KMS-11 (cell line): ENCODE results near the gene ZNF205.

Experiments
- H2AFZ ChIP-seq: fragments of 200-600 bp; sonication (generic); 2 replicates; pipeline ENCODE4 v1.6.1; 2016; ENCODE audit warnings: antibody characterized with exemption, mixed run types, low read depth
- H3K27ac ChIP-seq: fragments of 200-600 bp; sonication (generic); 2 replicates; pipeline ENCODE4 v1.6.1; 2016; ENCODE audit warnings: mild to moderate bottlenecking, mixed run types
- H3K27me3 ChIP-seq: fragments of 200-600 bp; sonication (generic); 2 replicates; pipeline ENCODE4 v1.6.1; 2017; ENCODE audit warnings: mild to moderate bottlenecking, low read depth, mixed run types, moderate library complexity; ENCODE audit not compliant: insufficient read depth
- H3K36me3 ChIP-seq: fragments of 200-600 bp; sonication (generic); 2 replicates; pipeline ENCODE4 v1.6.1; 2017; ENCODE audit warnings: mild to moderate bottlenecking, mixed run types; ENCODE audit not compliant: insufficient read depth
- H3K4me1 ChIP-seq: fragments of 200-600 bp; sonication (generic); 2 replicates; pipeline ENCODE4 v1.6.1; 2016; ENCODE audit warnings: mild to moderate bottlenecking, low read depth, mixed run types; ENCODE audit not compliant: poor library complexity, severe bottlenecking
- H3K4me2 ChIP-seq: fragments of 200-600 bp; sonication (generic); 2 replicates; pipeline ENCODE4 v1.7.0; 2016; ENCODE audit warnings: mild to moderate bottlenecking, mixed run types
- H3K4me3 ChIP-seq: fragments of 200-600 bp; sonication (generic); IDR thresholded peaks from 2 replicates; pipeline ENCODE4 v1.6.1; 2017; ENCODE audit warnings: low read depth, low read length, mixed read lengths; ENCODE audit not compliant: insufficient read depth
- H3K79me2 ChIP-seq: fragments of 200-600 bp; sonication (generic); 2 replicates; pipeline ENCODE4 v1.6.1; 2016; ENCODE audit warnings: low read depth, mixed run types; ENCODE audit not compliant: insufficient read depth
- H3K9ac ChIP-seq: fragments of 200-600 bp; sonication (generic); 2 replicates; pipeline ENCODE4 v1.6.1; 2016; ENCODE audit warnings: mild to moderate bottlenecking, mixed run types
- H4K20me1 ChIP-seq: fragments of 200-600 bp; sonication (generic); 2 replicates; pipeline ENCODE4 v1.6.1; 2016; ENCODE audit warnings: mild to moderate bottlenecking, mixed run types; ENCODE audit not compliant: insufficient read depth
- TF ChIP-seq, protein P1 (sequence below): fragments of 200-600 bp; sonication (generic); conservative IDR thresholded peaks from 2 replicates; pipeline ENCODE4 v1.6.1; 2017; ENCODE audit warnings: low read depth, mild to moderate bottlenecking, antibody characterized with exemption, low read length, moderate library complexity, mixed read lengths

Gene ZNF205

DNA sequence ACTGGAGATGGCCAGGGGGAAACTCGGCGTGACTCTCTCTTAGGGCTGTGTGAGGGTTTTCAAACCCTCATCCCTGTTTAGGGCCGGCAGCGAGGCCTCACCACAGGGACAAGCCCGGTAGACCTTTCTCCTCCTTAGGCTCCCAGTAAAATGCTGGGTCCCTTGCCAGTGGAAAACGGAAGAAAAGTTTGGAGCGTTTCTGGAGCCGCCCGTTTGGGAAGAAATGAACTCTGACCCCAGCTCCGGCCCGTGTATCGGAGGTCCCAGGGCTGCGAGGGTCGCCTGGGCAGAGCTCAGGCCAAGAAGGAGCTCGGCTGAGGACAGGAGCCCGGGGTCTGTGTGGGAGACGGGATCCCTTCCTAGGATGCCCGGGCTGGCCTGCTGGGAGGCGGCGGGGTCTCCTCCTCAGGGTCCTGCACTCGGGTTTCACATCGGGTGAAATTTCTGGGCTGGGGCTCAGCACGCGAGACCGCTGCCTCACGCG, 45.7 kb downstream of the ZNF205 start:
- Histone ChIP-seq H3K4me3 (no peak overlapping the region), H3K79me2 (no peaks in the 10 kb centered on the region), H2AFZ (peak overlapping the region; percentile 77; the same call in 1 of the 2 replicates), H3K36me3 (no peaks in the 10 kb centered on the region), H3K27me3 (no peaks in the 10 kb centered on the region), H4K20me1 (no peaks in the 10 kb centered on the region), H3K4me1 (peaks cover 17% of the 10 kb centered on the region), H3K27ac (no peak overlapping the region), H3K4me2 (peak overlapping the region; percentile 68), H3K9ac (peak overlapping the region; percentile 49; the same call in 1 of the 2 replicates)
- TF ChIP-seq, protein P1, sequence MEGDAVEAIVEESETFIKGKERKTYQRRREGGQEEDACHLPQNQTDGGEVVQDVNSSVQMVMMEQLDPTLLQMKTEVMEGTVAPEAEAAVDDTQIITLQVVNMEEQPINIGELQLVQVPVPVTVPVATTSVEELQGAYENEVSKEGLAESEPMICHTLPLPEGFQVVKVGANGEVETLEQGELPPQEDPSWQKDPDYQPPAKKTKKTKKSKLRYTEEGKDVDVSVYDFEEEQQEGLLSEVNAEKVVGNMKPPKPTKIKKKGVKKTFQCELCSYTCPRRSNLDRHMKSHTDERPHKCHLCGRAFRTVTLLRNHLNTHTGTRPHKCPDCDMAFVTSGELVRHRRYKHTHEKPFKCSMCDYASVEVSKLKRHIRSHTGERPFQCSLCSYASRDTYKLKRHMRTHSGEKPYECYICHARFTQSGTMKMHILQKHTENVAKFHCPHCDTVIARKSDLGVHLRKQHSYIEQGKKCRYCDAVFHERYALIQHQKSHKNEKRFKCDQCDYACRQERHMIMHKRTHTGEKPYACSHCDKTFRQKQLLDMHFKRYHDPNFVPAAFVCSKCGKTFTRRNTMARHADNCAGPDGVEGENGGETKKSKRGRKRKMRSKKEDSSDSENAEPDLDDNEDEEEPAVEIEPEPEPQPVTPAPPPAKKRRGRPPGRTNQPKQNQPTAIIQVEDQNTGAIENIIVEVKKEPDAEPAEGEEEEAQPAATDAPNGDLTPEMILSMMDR: no peak

DNA sequence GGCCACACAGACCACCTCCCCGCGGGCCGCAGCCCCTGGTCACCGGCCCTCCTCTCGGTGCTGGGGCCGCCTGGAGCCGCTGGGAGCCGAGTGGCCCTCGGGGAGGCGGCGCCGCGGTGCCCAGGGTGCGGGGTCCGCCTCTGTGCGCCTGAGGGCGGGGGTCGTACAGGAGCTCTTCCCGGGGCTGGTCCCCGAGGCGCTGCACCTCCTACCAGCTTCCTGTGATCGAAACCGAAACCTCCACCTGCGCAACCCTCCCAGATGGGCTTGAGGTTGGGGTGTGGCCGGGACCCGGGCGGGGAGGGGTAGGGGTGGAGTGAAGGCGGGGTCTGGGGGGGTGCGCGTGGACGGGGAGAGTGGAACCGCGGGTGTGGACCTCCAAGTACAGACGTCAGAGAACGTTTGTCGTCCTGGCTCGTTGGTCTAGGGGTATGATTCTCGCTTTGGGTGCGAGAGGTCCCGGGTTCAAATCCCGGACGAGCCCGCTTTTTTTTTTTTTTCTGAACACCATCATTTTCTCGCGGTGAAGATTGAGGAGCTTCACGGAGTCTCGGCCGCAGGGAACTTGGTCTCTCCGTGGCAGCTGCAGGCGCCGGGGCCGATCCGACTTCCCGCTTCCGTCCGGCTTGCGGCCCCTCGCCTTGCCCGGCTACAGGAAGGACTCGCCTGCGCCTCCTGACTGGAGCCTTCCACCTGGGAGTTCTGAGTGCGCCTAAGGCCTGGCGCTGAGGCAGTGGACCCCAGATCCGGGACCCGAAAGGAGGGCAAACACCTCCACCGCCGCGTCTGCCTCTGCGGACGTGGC, 46.3 kb downstream of the ZNF205 start:
- no peak overlapping the region for H3K4me3 ChIP-seq
- H3K27ac ChIP-seq: peak overlapping the region; percentile 66
- TF ChIP-seq, protein P1: no peak
- peak overlapping the region; percentile 65 for H3K9ac ChIP-seq
- H4K20me1 ChIP-seq: no peaks in the 10 kb centered on the region
- peak overlapping the region; percentile 90 for H2AFZ ChIP-seq
- peak overlapping the region; percentile 85 for H3K4me2 ChIP-seq
- peaks cover 19% of the 10 kb centered on the region for H3K4me1 ChIP-seq
- no peaks in the 10 kb centered on the region for H3K27me3 ChIP-seq
- H3K36me3 ChIP-seq: no peaks in the 10 kb centered on the region
- H3K79me2 ChIP-seq: no peaks in the 10 kb centered on the region

DNA sequence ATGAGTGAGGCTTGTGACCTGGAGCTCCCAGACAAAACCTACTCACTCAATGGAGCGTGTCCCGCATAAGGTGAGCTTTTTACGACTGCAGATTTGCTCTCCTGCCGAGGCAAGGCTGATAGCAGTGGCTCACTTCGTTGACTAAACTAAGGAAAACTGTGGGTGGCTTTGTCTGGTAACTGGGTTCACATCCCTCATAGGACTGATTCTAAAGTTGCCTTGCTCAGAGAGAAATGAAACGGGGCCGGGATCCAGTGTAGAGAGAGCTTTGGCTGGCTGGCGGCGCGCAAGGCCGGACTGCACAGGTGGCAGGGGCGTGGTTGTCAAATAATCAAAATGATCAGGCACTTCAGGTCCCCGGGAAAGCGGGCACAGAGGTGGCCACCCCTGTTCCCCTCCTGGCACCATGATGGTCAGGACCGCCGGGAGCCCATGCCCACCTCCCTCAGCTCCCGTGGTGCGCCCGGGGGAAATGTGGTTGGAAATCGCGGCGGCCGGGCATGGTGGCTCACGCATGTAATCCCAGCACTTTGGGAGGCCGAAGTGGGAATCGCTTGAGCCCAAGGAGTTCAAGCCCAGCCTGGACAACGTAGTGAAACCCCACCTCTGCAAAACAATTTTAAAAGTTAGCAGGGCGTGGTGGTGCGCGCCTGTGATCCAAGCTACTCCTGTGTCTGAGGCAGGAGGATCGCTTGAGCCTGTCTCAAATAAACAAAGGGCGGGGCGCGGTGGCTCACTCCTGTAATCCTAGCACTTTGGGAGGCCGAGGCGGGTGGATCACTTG, 49.0 kb downstream of the ZNF205 start:
- no peak overlapping the region for H3K9ac ChIP-seq
- TF ChIP-seq, protein P1: no peak
- no peak overlapping the region for H3K4me3 ChIP-seq
- H4K20me1 ChIP-seq: no peaks in the 10 kb centered on the region
- no peak overlapping the region for H3K27ac ChIP-seq
- H3K4me1 ChIP-seq: peaks cover 35% of the 10 kb centered on the region
- no peaks in the 10 kb centered on the region; the same call in 1 of the 2 replicates for H3K27me3 ChIP-seq
- no peak overlapping the region for H2AFZ ChIP-seq
- H3K36me3 ChIP-seq: no peaks in the 10 kb centered on the region
- no peak overlapping the region for H3K4me2 ChIP-seq
- H3K79me2 ChIP-seq: no peaks in the 10 kb centered on the region

DNA sequence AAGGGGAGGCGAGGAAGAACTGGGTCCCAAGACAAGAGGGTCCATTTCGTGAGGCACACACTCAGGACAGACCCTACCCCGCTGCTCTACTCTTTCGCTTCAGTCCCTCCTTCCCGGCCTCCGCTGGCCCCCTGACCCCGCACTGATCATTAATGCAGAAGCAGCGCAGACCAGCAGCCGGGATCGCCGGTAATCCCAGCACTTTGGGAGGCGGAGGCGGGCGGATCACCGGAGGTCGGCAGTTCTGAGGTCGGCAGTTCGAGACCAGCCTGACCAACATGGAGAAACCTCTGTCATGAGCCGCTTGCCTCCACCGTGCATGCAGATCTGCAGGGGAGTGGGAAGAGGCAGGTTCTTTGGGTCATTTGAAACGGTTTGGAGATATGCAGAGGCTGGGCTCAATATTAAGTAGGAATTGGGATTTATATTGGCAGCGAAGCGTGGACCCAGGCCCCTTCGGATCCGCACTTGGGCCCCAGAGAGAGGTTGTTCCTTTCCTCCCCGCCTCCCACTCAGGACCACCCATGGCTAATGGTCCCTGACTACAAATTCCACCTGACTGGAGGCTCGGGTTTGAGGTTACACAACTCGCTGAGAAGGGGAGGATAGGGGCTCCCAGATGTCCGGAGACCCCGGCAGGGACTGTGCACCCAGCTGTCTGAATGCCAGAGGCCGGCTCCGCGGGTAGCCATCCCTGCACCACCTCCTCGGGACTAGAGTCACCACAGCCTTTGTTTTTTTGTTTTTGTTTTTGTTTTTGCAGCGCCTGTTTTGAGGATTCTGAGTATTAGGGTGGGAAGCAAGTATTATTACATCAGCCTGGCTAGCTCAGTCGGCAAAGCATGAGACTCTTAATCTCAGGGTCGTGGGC, 52.0 kb downstream of the ZNF205 start:
- Histone ChIP-seq H2AFZ (no peak overlapping the region), H3K27me3 (peaks cover 16% of the 10 kb centered on the region; the same call in 1 of the 2 replicates), H3K4me1 (peaks cover 35% of the 10 kb centered on the region), H3K79me2 (no peaks in the 10 kb centered on the region), H3K4me2 (no peak overlapping the region), H4K20me1 (no peaks in the 10 kb centered on the region), H3K36me3 (no peaks in the 10 kb centered on the region), H3K9ac (no peak overlapping the region), H3K4me3 (no peak overlapping the region), H3K27ac (no peak overlapping the region)
- TF ChIP-seq, protein P1: no peak
